Ectodermal cell (in vitro differentiated cells): ENCODE data around the gene SPINK8. TPM values are rescaled to one million over a fixed set of nuclear protein-coding genes. Genes with fewer than 3 reads are reported as not detected.
"Not testable (repeated sequence)": the region's sequence is repeated elsewhere in the genome, so short reads cannot be mapped to it uniquely, and the experiment has no call there.

Experiments
- H3K27ac ChIP-seq: 2 replicates; pipeline ENCODE4 v1.7.0; 2013; ENCODE audit warnings: mild to moderate bottlenecking, low read depth, low read length; ENCODE audit not compliant: insufficient read depth, poor library complexity, severe bottlenecking
- H3K27me3 ChIP-seq: 2 replicates; pipeline ENCODE4 v1.7.0; 2013; ENCODE audit warnings: mild to moderate bottlenecking, low read length; ENCODE audit not compliant: insufficient read depth, control insufficient read depth, poor library complexity, severe bottlenecking
- H3K36me3 ChIP-seq: one replicate; pipeline ENCODE4 v1.7.0; 2013; ENCODE audit warnings: low read length; ENCODE audit not compliant: control insufficient read depth, insufficient read depth
- H3K4me1 ChIP-seq: one replicate; pipeline ENCODE4 v1.7.0; 2013; ENCODE audit warnings: low read length; ENCODE audit not compliant: control insufficient read depth, insufficient read depth
- H3K4me3 ChIP-seq: 2 replicates; pipeline ENCODE4 v1.7.0; 2013; ENCODE audit warnings: low read depth, low read length, control low read depth; ENCODE audit not compliant: insufficient read depth
- H3K9me3 ChIP-seq: 2 replicates; pipeline ENCODE4 v1.7.0; 2013; ENCODE audit warnings: mild to moderate bottlenecking, low read length, moderate library complexity; ENCODE audit not compliant: control insufficient read depth
- WGBS, 2 experiments: methylation state at CpG; one replicate each; pipeline ENCODE4 v1.1.7; 2013; ENCODE audit warnings: missing lambda C conversion rate in 2 of 2; 5-methylcytosine and 5-hydroxymethylcytosine counted together
- polyA plus RNA-seq, 4 experiments: library from polyadenylated mRNA; stranded (reverse); fragments of 50-300 nt; gene quantifications; one replicate each; pipeline ENCODE4 v1.2.3, GENCODE V29; 2013

Gene SPINK8
- polyA plus RNA-seq (2013, experiment 1 of 4) = not detected
- polyA plus RNA-seq (2013, experiment 2 of 4) = not detected
- polyA plus RNA-seq (2013, experiment 3 of 4) = not detected
- polyA plus RNA-seq (2013, experiment 4 of 4) = not detected

GRCh38 chr3:48333346-48334245, at the start of gene SPINK8:
Gene SPINK8, minus strand, starts transcription at chr3:48333661. Its CDS starts 5,320 bp downstream, at chr3:48328341.
- not testable (repeated sequence) for H3K4me1 ChIP-seq, H3K36me3 ChIP-seq, H3K27me3 ChIP-seq, H3K9me3 ChIP-seq, H3K27ac ChIP-seq, H3K4me3 ChIP-seq
- WGBS, 2 experiments = 84 to 86% methylated on average over 15 of the region's 15 CpGs

- Histone ChIP-seq H3K4me1 (peaks cover 5% of the 10 kb centered on the region), H3K36me3 (no peaks in the 10 kb centered on the region), H3K27me3 (no peaks in the 10 kb centered on the region), H3K27ac (no peak overlapping the region), H3K4me3 (no peak overlapping the region), H3K9me3 (no peaks in the 10 kb centered on the region)
- WGBS, 2 experiments = 83 to 88% methylated on average over 5 of the region's 5 CpGs
Measured at GRCh38 chr3:48372862-48373435, 39.5 kb upstream of the SPINK8 start.

- Histone ChIP-seq H3K9me3 (no peaks in the 10 kb centered on the region), H3K27ac (no peak overlapping the region), H3K36me3 (no peaks in the 10 kb centered on the region), H3K27me3 (no peaks in the 10 kb centered on the region), H3K4me1 (peaks cover 5% of the 10 kb centered on the region), H3K4me3 (no peak overlapping the region)
- 88 to 89% methylated on average over 7 of the region's 7 CpGs for WGBS, 2 experiments
Measured at GRCh38 chr3:48372377-48372770, 38.9 kb upstream of the SPINK8 start.

- H3K27me3 ChIP-seq = no peaks in the 10 kb centered on the region
- no peaks in the 10 kb centered on the region for H3K9me3 ChIP-seq
- H3K27ac ChIP-seq = no peak within 1 kb of the TSS
- WGBS, 2 experiments = 91 to 94% methylated on average over 11 of the region's 11 CpGs
- H3K4me1 ChIP-seq = peaks cover 5% of the 10 kb centered on the region
- no peaks in the 10 kb centered on the region for H3K36me3 ChIP-seq
- H3K4me3 ChIP-seq = no peak within 1 kb of the TSS
Measured at GRCh38 chr3:48371651-48372376, 38.4 kb upstream of the SPINK8 start, which contains the start of gene FBXW12. Gene FBXW12, plus strand, starts transcription at chr3:48372219. Its CDS starts 549 bp downstream, at chr3:48372768.

- Histone ChIP-seq H3K27ac (no peak overlapping the region), H3K4me1 (peaks cover 5% of the 10 kb centered on the region), H3K36me3 (no peaks in the 10 kb centered on the region), H3K9me3 (no peaks in the 10 kb centered on the region), H3K4me3 (no peak overlapping the region), H3K27me3 (no peaks in the 10 kb centered on the region)
- WGBS, 2 experiments = 70 to 76% methylated on average over 7 of the region's 7 CpGs
Measured at GRCh38 chr3:48370333-48370713, 36.9 kb upstream of the SPINK8 start.

- peaks cover 5% of the 10 kb centered on the region for H3K4me1 ChIP-seq
- WGBS, 2 experiments = 53 to 54% methylated on average over 7 of the region's 7 CpGs
- no peaks in the 10 kb centered on the region for H3K9me3 ChIP-seq
Measured at GRCh38 chr3:48369693-48370332, 36.4 kb upstream of the SPINK8 start.

GRCh38 chr3:48367201-48367600, 33.7 kb upstream of the SPINK8 start:
- H3K4me3 ChIP-seq = no peak overlapping the region
- H3K4me1 ChIP-seq = peaks cover 5% of the 10 kb centered on the region
- no peaks in the 10 kb centered on the region for H3K9me3 ChIP-seq
- no peak overlapping the region for H3K27ac ChIP-seq
- no peaks in the 10 kb centered on the region for H3K36me3 ChIP-seq
- H3K27me3 ChIP-seq = no peaks in the 10 kb centered on the region

More at GRCh38 chr3:48369693-48370332, 36.4 kb upstream of the SPINK8 start:
- no peaks in the 10 kb centered on the region for H3K27me3 ChIP-seq
- no peak overlapping the region for H3K27ac ChIP-seq
- H3K4me3 ChIP-seq = no peak overlapping the region
- no peaks in the 10 kb centered on the region for H3K36me3 ChIP-seq

GRCh38 chr3:48364840-48365239, 31.4 kb upstream of the SPINK8 start:
- no peaks in the 10 kb centered on the region for H3K27me3 ChIP-seq
- WGBS, 2 experiments = 83 to 100% methylated on average over 1 of the region's 1 CpG
- H3K27ac ChIP-seq = no peak overlapping the region
- no peak overlapping the region for H3K4me3 ChIP-seq
- H3K36me3 ChIP-seq = no peaks in the 10 kb centered on the region
- H3K9me3 ChIP-seq = no peaks in the 10 kb centered on the region
- H3K4me1 ChIP-seq = peaks cover 2% of the 10 kb centered on the region

- Histone ChIP-seq H3K9me3 (no peaks in the 10 kb centered on the region), H3K4me1 (no peaks in the 10 kb centered on the region), H3K27ac (no peak overlapping the region), H3K36me3 (no peaks in the 10 kb centered on the region), H3K27me3 (no peaks in the 10 kb centered on the region), H3K4me3 (no peak overlapping the region)
Measured at GRCh38 chr3:48361928-48362327, 28.5 kb upstream of the SPINK8 start.
